ENCODE data around the gene TBC1D4.
A peak's percentile ranks its signal among the peaks of the same experiment; 100 is the strongest.

Gene TBC1D4, protein sequence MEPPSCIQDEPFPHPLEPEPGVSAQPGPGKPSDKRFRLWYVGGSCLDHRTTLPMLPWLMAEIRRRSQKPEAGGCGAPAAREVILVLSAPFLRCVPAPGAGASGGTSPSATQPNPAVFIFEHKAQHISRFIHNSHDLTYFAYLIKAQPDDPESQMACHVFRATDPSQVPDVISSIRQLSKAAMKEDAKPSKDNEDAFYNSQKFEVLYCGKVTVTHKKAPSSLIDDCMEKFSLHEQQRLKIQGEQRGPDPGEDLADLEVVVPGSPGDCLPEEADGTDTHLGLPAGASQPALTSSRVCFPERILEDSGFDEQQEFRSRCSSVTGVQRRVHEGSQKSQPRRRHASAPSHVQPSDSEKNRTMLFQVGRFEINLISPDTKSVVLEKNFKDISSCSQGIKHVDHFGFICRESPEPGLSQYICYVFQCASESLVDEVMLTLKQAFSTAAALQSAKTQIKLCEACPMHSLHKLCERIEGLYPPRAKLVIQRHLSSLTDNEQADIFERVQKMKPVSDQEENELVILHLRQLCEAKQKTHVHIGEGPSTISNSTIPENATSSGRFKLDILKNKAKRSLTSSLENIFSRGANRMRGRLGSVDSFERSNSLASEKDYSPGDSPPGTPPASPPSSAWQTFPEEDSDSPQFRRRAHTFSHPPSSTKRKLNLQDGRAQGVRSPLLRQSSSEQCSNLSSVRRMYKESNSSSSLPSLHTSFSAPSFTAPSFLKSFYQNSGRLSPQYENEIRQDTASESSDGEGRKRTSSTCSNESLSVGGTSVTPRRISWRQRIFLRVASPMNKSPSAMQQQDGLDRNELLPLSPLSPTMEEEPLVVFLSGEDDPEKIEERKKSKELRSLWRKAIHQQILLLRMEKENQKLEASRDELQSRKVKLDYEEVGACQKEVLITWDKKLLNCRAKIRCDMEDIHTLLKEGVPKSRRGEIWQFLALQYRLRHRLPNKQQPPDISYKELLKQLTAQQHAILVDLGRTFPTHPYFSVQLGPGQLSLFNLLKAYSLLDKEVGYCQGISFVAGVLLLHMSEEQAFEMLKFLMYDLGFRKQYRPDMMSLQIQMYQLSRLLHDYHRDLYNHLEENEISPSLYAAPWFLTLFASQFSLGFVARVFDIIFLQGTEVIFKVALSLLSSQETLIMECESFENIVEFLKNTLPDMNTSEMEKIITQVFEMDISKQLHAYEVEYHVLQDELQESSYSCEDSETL (N-terminal part only)

DNA sequence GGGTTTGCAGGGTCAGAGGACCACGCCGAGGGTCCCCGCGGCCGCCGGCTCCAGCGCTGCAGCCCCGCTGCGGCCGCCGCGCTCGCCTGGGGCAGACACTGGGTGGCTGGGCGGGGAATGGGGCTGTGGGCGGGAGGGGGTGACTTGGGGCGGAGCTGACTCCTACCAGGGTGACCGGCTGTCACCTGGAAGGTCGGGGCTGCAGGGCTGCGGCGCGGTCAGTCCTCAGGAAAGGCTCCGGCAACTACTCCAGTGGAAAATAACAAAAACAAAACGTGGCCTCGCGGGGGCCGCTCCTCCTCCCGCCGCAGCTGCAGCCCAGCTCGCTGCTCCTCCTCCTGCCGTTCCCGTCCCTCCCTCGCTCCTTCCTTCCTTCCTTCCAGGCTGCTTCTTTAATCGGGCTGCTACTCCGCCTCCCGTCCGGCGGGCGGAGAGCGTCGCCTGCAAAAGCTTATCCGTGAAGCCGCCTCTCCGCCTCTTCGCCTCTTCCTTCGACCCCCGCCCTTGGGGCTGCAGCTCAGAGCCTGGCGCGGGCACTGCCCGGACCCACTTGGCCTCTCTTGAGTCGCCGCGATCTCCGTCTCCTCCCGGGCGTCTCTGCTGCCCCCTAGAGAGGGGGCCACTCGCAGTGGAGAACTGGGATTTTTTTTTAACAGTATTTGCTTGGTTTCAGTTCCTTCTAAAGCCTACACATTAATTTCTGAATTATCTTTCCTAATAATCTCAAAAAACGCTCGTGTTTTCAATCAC, at the start of gene TBC1D4:
TSS of gene TBC1D4 (minus strand) at position 100 of the 750 bp plus-strand sequence. CDS start 402 bp downstream, outside the sequence.
- peak; percentile 75 for DNase-seq (ENCODE audit: low read depth, low spot score)

DNA sequence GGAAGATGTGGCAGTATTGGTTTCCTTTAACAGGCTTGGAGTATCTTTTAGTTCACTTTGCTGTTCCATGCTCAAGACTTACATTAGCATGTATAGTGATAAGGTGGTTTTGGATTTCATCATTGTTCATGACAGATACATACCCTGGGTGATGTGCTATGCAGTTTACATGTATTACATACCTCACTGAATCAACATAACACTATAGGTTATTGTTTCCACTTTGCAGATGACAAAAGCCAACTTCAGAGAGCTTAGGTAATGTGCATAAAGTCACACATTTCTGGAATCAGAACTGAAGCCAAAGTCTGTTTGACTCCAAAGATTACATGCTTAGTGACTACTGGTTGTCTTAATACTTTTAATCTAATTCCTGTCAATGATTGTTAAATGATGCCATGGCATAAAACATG, 48.6 kb upstream of the TBC1D4 start:
- DNase-seq (ENCODE audit: low read depth, low spot score) = no peak

DNA sequence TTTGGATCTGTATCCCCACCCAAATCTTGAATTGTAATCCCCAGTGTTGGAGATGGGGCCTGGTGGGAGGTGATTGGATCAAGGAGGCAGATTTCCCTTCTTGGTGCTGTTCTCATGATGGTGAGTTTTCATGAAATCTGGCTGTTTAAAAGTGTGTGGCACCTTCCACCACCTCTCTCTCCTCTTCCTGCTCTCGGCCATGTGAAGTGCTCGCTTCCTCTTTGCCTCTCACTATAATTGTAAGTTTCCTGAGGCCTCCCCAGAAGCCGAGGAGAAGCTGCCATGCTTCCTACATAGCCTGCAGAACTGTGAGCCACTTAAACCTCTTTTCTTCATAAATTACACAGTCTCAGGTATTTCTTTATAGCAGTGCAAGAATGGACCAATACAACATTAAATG, 40.0 kb upstream of the TBC1D4 start:
- no peak for DNase-seq (ENCODE audit: low read depth, low spot score)

DNA sequence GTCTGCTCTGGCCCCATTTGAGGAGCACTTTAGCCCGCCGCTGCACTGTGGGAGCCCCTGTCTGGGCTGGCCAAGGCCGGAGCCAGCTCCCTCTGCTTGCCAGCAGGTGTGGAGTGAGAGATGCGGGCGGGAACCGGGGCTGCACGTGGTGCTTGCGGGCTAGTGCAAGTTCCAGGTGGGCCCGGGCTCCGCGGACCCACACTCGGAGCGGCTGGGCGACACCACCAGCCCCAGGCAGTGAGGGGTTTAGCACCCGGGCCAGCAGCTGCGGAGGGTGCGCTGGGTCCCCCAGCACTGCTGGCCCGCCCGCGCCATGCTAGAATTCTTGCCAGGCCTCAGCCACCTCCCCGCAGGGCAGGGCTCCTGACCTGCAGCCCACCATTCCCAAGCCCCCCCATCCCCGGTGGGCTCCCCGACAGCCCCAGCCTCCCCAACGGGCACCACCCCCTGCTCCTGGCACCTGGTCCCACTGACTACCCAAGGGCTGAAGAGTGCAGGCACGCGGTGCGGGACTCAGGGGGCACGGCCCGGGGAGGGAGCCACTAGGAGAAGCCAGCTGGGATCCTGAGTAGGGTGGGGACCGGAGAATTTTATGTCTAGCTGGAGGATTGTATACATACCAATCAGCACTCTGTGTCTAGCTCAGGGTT, 36.6 kb upstream of the TBC1D4 start:
- DNase-seq (ENCODE audit: low read depth, low spot score) = no peak

DNA sequence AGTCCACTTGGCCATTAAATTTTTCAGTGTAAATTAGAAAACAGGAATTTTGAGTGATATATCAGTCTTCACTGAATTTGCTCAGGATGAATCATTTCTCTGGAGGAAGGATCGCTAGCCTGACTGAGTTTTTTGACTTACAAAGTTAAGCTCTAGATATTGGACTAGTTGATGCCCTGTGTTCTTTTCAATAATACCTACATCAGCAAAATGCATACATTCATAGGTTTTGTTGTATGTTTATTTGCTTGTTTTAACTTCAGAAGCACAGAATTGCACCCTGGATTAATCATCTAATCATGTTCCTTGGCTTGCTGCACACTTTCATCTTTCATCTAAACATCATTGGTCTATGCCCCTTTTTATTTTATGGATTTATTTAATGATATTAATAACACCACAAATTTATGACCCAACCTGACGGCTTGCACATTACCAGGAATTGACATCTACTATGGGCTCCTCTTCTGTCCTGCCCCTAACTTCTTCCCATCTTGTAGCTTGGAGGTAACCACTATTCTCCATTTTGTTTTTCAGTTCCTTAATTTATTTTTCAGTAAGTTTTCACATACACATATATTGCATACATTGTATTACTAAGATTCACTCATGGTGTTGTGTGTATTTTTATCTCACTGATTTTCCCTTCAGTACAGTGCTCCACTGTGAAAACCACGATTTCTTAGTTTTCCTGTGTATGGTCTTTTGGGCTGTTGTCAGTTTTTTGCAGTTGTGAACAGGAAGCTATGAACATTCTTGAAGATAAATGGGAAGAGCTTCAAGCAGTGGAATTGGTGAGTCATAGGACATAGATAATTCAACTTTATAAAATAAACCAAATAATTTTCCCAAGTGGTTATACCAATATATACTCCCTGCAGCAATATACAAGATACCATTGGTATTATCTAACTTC, 32.4 kb upstream of the TBC1D4 start:
- DNase-seq (ENCODE audit: low read depth, low spot score) = no peak

DNA sequence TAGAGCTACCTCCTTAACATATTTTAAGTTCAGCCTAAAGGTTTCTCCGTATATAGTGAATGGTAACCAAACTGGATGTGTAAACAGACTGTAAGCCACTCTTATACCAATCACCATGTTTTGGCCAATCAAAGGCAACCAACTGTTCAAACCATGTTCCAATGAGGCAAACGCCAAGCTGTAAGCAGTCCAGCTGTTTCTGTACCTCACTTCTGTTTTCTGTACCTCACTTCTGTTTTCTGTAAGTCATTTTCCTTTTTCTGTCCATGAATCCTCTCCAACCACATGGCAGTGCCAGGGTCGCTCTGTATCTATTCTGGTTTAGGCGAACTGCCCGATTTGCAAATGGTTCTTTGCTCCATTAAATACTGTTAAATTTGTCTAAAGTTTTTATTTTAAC, 31.3 kb upstream of the TBC1D4 start:
- no peak for DNase-seq (ENCODE audit: low read depth, low spot score)

DNA sequence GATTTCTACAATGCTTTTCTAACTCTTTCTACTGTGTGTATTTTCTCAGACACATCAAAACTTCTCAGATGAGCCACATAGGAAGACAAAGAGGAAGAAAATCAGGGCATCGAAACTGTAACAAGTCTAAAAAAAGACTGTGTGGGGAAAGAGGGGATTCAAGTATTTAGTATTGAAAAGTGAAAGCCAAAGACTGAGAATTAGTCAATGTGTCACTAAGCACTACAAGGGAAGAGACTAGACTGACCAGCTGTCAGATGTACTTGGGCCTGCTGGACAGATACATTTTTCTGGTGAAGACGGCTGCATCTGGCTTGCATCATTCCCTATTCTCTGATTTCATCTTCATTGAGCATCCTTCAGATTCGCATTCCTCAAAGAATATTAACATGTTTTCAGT, 30.3 kb upstream of the TBC1D4 start:
- DNase-seq (ENCODE audit: low read depth, low spot score) = no peak

DNA sequence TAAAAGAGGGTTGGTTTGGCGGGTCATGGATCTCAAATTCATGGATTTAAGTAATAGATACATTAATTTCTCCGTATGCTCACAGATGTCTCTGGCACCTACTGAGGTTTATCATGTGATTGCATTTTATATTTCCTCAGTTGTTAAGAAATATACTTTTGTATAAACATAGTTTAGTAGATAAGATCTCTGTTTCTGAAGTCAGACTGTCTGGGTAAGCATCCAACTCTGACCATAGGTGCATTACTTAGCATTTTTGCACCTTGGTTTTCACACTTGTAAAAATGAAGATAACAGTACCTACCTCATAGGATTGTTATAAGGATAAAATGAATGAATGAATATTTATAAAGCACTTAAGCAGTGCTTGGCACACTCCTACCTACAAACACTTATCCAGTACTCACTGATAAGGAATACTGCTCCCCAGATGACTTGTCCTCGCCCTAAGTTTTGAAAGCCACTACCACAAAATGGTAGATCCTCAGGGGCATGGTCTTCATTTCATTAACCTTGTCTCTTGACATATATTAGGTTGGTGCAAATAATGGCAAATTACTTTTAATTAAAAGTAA, 29.2 kb upstream of the TBC1D4 start:
- no peak for DNase-seq (ENCODE audit: low read depth, low spot score)

DNA sequence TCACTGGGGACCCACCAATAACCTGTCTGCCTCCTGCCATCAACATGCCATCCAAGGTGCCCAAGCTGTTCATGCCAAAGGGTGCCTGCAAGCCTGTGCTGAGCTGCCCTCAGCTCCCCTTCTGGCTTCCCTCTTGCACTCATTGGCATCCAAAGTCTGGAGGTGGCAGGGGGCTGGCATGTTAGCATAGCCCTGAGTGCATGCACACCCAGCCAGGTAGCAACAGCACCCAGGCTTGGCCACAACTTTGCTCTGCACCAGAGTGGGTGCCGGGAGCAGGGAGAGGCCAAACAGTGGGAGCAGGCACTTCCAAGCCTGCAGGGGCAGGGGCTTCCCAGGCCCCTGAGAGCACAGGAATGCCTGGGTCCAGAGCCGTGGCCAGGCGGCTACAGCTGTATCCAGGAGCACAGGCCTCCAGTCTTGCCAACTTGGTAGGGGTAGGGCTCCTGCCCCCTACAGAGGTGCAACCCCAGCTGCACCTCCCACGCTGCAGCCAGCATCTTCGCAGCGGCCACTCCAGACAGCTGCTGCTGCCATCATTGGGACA, 26.1 kb upstream of the TBC1D4 start:
- DNase-seq (ENCODE audit: low read depth, low spot score) = no peak

DNA sequence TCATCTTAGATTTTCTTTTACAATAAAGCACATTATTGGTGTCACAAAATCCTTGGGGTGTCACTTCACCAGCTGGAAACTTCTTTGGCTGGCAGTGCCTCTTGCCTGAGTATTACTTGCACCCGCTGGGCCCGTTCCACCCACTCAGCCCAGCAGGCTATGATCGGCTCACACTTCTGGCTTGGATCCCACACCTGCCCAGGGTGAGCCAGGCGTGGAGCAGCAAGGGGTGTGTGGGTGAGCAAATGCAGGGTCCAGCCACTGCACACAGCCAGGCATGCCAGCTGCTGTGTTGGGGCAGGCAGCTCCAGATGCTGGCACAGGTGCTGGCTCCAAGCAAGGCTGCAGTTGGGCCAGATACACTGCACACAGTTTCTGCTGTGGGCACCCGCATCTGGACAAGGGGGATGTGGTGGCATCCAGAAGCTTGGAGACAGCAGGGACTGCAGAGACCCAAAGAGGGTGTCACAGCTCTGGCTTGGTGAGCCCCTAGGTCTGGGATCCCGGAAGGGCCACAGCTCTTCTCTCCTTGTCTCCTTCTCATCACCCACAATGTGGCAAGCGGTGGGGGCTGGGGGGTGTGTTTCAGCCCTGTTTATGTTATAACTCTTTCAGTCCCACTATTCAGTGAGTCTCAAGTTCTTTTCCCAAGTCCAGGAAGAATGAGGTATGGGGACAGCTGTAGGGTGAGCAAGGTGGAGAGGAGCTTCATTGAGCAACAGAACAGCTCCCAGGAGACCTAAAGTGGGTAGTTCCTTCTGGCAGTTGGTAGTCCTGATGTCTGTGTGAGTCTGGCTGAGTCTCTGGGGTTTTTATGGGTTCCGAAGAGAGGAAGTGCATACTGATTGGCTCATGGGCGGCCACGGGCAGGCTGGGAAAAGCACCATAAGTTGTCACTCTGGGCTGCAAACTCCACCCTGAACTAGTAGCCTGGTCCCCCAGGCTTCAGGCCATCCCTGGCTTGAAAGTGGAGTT, 25.3 kb upstream of the TBC1D4 start:
- no peak for DNase-seq (ENCODE audit: low read depth, low spot score)

DNA sequence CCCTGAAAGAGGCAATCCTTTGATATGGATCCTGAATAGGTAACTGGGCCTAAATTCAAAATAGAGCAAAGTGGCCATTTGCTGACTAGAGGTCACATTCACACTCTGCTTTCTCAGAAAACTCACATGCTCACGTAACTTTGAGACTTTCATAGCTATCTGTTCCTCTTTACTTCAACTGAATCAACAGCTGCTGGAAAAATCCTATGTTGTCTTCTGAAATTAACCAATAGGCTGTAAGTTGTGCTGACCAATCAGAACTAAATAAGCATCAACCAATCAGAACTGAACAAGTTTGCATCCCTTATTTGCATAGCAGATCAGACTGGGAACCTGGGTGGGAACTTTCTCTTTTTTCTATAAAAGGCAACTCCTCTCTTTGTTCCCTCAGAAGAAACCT, 24.0 kb upstream of the TBC1D4 start:
- DNase-seq (ENCODE audit: low read depth, low spot score) = no peak

DNA sequence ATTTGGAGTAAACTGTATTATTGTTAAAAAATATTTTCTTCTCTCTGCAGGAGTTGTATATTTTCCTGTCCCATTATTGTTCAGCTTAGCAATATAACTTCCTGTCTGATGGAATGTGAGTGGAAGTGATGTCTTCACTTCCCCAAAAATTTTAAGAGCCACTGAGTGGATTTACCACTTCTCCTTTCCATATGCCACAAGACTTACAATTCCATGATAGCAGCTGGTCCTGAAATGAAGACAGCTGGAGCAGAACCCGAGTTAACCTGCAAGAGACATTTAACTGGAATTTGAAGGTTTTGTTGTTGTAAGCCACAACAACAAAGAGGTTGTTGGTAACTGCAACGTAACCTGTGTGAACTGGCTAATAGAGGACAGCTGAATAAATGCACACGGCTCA, 23.4 kb upstream of the TBC1D4 start:
- no peak for DNase-seq (ENCODE audit: low read depth, low spot score)

DNA sequence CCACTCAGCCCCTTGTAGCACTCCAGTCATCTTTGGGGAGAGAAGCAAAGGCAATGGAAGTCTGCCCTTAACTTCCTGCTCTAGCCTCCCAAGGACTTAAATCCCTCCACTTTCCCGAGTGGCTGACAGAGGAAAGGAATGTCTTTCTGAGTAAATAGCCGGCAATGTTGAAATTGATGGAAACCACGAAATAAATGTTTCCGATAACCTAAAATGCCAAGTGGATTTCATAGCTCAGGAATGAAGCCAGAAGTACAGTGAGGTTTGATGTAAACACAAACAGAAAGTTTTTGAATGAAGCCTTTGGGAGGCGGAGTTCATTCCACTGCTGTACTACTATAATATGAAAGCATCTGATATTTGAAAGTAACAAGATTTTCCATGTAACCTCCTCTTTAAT, 14.0 kb upstream of the TBC1D4 start:
- DNase-seq (ENCODE audit: low read depth, low spot score) = no peak

DNA sequence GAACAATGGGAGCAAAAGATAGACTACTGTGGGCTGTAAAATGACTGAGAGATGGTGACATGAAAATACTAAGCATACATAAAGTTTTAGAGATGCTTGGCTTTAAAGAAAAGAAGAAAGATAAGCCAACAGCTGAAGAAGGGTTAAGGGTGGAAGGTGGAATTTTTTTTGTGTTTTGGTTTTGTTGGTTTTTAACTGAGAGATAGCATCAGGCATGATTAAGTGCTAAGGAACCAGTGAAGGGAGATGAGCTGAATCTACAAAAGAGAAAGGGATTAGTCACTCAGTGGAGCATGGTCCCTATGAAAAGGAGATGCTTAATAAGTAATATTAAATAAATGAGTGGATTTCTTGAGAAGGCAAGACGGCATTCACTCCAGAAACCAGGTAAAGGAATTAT, 12.5 kb upstream of the TBC1D4 start:
- DNase-seq (ENCODE audit: low read depth, low spot score) = no peak

DNA sequence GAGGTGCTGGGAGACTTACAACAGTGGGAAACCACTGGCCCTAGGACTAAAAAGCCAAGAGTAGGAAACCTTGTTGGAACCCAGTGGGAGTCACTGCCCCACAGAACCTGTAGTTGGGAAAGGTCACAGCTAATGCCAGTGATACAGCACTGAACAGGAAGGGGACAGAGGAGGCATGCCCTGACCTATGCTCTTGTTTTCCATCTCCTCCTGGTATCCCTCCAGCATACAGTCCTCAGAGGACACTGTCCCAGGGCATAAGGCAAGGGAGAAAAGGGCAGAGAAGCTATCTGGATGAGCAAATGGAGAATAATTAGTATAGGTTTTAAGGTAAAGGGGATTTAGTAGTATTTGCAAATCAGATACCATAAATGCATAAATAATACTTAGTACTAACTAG, 11.2 kb upstream of the TBC1D4 start:
- no peak for DNase-seq (ENCODE audit: low read depth, low spot score)

DNA sequence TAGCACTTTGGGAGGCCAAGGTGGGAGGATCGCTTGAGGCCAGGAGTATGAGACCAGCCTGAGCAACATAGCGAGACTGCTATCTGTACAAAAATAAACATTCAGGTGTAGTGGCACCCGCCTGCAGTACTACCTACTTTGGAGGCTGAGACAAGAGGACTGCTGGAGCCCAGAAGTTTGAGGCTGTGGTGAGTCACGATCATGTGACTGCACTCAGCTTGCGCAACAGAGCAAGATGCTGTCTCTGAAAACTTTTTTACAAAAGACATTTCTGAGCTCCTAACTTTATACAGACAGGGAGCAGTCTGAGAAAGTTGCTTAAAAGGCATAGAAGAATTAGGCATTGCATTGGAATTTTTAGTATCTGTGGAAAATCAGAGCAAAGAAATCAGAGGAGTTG, 10.4 kb upstream of the TBC1D4 start:
- no peak for DNase-seq (ENCODE audit: low read depth, low spot score)

DNA sequence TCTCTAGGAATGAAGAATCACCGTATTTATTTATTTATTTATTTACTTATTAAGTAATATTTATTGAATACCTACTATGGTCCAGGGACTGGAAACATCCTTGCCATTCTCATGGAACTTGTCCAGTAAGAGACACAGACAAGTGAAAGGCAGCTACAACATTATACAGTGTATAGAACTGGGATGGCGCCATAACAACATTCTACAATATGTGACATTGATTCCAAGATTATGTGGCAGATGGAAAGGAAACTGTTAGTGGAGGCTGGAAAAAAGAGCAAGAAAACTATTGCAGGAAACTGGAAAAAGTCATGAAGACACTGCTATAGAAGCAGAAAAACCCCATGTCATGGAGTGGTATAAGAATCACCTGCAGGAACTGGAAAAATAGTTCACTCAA, 9.4 kb upstream of the TBC1D4 start:
- no peak for DNase-seq (ENCODE audit: low read depth, low spot score)
